ENCODE data around the gene VSTM1. TPM values are rescaled to one million over a fixed set of nuclear protein-coding genes. Genes with fewer than 3 reads are reported as not detected.

VSTM1 gene
- total and polyA plus RNA-seq, 2 of the 4 experiments (the other 2 are of a cell fraction) = not detected

DNA sequence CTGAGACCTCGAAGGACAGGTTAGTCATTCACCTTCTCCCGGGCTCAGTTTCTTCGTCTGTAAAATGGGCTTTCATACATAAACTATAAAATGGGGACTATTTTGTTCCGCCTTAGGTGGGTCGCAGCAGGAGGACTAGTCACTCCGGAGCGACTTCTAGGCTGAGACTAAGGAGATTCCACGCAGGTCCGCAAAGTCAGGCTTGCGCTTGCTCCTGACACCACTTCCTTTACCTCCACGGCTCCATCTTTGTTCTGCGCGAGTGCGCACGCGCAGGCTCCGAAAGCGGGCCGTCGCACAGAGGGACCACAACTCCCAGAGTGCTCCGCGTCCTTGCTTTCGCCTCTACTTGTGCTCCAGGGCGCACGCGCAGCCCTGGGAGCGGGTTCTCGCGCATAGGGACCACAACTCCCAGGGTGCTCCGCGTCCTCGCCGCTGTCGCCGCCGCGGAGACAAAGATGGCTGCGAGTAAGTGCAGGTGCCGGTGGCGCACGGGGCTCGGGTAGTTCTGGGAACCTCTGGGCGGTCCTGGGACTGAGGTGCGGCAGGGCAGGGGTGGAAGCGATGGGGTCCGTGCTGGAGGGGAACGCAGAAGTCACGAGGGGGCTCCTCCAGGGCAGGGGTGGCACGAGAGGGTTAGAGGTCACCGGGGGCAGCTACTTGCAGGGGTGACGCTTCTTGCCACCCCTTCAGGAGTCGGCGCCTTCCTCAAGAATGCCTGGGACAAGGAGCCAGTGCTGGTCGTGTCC is 38.9 kb upstream of the VSTM1 start, which contains the start of gene NDUFA3:
Gene NDUFA3, plus strand, starts transcription at position 435 of the 749 bp plus-strand sequence. Its CDS starts 24 bp downstream, at position 459.
- H2BK20ac ChIP-seq (ENCODE audit: low read depth, low read length) = no peak within 1 kb of the TSS
- peak within 1 kb of the TSS; percentile 58 for H3K4me3 ChIP-seq (ENCODE audit: insufficient read depth, low read depth, low read length)
- peak within 1 kb of the TSS; percentile 60 for H3K56ac ChIP-seq (ENCODE audit: extremely low read depth, insufficient read depth, low read length)
- H3K4me2 ChIP-seq (ENCODE audit: low read depth, low read length) = peak within 1 kb of the TSS; percentile 72
- ChIA-PET POLR2A (ENCODE audit: unreplicated experiment) (no interaction called here), CTCF (no interaction called here)
- TF ChIP-seq RFX5 (IDR thresholded peaks at IDR 0.05; ENCODE audit: low read depth, low read length) (no peak), SMC3 (IDR thresholded peaks at IDR 0.05; ENCODE audit: low read depth, low read length) (no peak), MXI1 (IDR thresholded peaks at IDR 0.05; ENCODE audit: borderline replicate concordance, low read depth, low read length) (peak; percentile 77; the same call in 1 of the 2 replicates), RCOR1 (IDR thresholded peaks at IDR 0.05; ENCODE audit: insufficient replicate concordance, low read length) (peak; percentile 96), MAZ (IDR thresholded peaks at IDR 0.05; ENCODE audit: borderline replicate concordance, low read depth, low read length) (peak; percentile 67; the same call in 1 of the 2 replicates)
- H3K9ac ChIP-seq (ENCODE audit: low read depth, low read length) = peak within 1 kb of the TSS; percentile 63
- H2AK5ac ChIP-seq (ENCODE audit: low read depth, low read length) = peak within 1 kb of the TSS; percentile 87
- H3K79me1 ChIP-seq (ENCODE audit: low read depth in 1 of 2, low read length in 2 of 2) = peaks cover 4 to 21% of the 10 kb centered on the region in 2 experiments
- H3K14ac ChIP-seq (replicated peaks; ENCODE audit: low read depth, low read length) = peak within 1 kb of the TSS; percentile 58
- 0 out of 2 replicates have a peak within 1 kb of the TSS, but pooled peaks have one; percentile 8 for H3K18ac ChIP-seq (ENCODE audit: low read depth, low read length)
- H2BK15ac ChIP-seq (ENCODE audit: low read depth, low read length) = no peak within 1 kb of the TSS
- 0% methylated on average over 15 of the region's 54 CpGs; no CpG with 5 or more reads in 1 of the 2 experiments for WGBS, 2 experiments (ENCODE audit: extremely low coverage in 2 of 2, insufficient read length in 1 of 2)
- H4K8ac ChIP-seq (ENCODE audit: low read depth in 2 of 2, low read length in 2 of 2) = peak within 1 kb of the TSS; percentile 94 to 98
- no peaks in the 10 kb centered on the region for H3K27me3 ChIP-seq (ENCODE audit: control insufficient read depth, insufficient read depth, low read length)
- H3K9me3 ChIP-seq (ENCODE audit: control insufficient read depth, insufficient read depth, low read length) = no peaks in the 10 kb centered on the region
- H2BK120ac ChIP-seq (ENCODE audit: low read depth, low read length) = no peak within 1 kb of the TSS
- H3K9me1 ChIP-seq (ENCODE audit: insufficient read depth, low read length) = no peaks in the 10 kb centered on the region
- peak within 1 kb of the TSS; percentile 96 for H2AK9ac ChIP-seq (replicated peaks; ENCODE audit: low read depth, low read length, poor library complexity)
- peaks cover 17% of the 10 kb centered on the region for H3K36me3 ChIP-seq (ENCODE audit: control insufficient read depth, insufficient read depth, low read length)
- no TSS peak for BruUV-seq (replicated peaks)
- peak within 1 kb of the TSS; percentile 87 for H4K5ac ChIP-seq (ENCODE audit: low read depth, low read length)
- H3K4ac ChIP-seq (ENCODE audit: low read depth, low read length) = peak within 1 kb of the TSS; percentile 75
- peak within 1 kb of the TSS; percentile 82 for H2AFZ ChIP-seq (replicated peaks; ENCODE audit: low read length, poor library complexity)
- H4K91ac ChIP-seq (ENCODE audit: insufficient read depth, low read depth, low read length) = peak within 1 kb of the TSS; percentile 55
- DNase-seq (peak; percentile 98), ATAC-seq (ENCODE audit: low read depth) (peak; percentile 100)
- peak within 1 kb of the TSS; percentile 53 for H3K27ac ChIP-seq (ENCODE audit: insufficient read depth, low read length)
- no peaks in the 10 kb centered on the region for H4K20me1 ChIP-seq (ENCODE audit: insufficient read depth, low read length)
- dilution Hi-C loops (cut with HindIII; ENCODE audit: low sequenced_read_pairs, unreplicated experiment) (no loop called here), in situ Hi-C loops (cut with MboI; ENCODE audit: low sequenced_read_pairs) (loop anchor here (25.0 kb wide), 1 partner anchor 360 kb away; the partner anchor contains the start of genes CDC42EP5 and LENG9), intact Hi-C loops (cut with micrococcal nuclease) (loop anchor here (10.0 kb wide), 1 partner anchor 238 kb away; the partner anchor contains the start of gene MYADM)
- peak within 1 kb of the TSS; percentile 44 for H2BK5ac ChIP-seq (ENCODE audit: low read depth, low read length, poor library complexity, severe bottlenecking)
- H3K23ac ChIP-seq (ENCODE audit: low read depth, low read length) = peak within 1 kb of the TSS; percentile 62; the same call in 1 of the 2 replicates
- no peaks in the 10 kb centered on the region for H3K4me1 ChIP-seq (ENCODE audit: control insufficient read depth, insufficient read depth, low read length)
